Hepatocyte (in vitro differentiated cells): ENCODE data around the gene ARVCF.

Experiments used
- EZH2 ChIP-seq: fragments of 200-600 bp; sonication (generic); IDR thresholded peaks from 2 replicates; pipeline ENCODE4 v1.6.1; 2016; ENCODE audit warnings: antibody characterized with exemption, mild to moderate bottlenecking, borderline replicate concordance
- TF ChIP-seq, protein P1 (sequence below): fragments of 200-600 bp; sonication (generic); IDR thresholded peaks from 2 replicates; pipeline ENCODE4 v1.5.1; 2016; ENCODE audit warnings: antibody characterized with exemption, mild to moderate bottlenecking; ENCODE audit not compliant: poor library complexity

DNA sequence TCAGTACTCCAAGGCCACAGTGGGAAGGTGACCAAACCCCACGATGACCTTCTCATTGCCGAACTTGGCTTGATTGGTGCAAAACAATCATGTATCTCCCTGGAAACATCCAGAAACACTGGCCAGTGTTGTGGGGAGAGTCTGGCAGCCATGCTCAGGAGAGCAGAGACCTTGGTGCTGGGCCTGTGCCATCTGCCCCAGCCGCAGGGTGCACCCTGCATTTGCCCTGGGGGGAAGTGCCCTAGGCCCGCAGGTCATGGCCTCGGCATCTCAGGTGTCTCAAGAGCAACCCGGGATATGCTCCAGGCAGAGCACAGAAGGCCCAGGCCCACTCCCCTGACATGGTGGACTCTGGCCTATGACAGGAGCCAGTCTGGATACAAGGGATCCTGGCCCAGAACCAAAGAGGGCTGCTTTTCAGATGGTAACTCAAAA, 23.7 kb downstream of the ARVCF start:
- TF ChIP-seq, protein P1, sequence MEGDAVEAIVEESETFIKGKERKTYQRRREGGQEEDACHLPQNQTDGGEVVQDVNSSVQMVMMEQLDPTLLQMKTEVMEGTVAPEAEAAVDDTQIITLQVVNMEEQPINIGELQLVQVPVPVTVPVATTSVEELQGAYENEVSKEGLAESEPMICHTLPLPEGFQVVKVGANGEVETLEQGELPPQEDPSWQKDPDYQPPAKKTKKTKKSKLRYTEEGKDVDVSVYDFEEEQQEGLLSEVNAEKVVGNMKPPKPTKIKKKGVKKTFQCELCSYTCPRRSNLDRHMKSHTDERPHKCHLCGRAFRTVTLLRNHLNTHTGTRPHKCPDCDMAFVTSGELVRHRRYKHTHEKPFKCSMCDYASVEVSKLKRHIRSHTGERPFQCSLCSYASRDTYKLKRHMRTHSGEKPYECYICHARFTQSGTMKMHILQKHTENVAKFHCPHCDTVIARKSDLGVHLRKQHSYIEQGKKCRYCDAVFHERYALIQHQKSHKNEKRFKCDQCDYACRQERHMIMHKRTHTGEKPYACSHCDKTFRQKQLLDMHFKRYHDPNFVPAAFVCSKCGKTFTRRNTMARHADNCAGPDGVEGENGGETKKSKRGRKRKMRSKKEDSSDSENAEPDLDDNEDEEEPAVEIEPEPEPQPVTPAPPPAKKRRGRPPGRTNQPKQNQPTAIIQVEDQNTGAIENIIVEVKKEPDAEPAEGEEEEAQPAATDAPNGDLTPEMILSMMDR, result no peak
- no peak for TF ChIP-seq EZH2
